Stimulated activated CD4-positive, alpha-beta T cell treated with anti-CD3 and anti-CD28 coated beads, Interleukin-4, amount 100 ng/mL, for 24 hours (primary cell): ENCODE data around the gene BAHD1.

Experiments used
- DNase-seq: peaks from one replicate; pipeline ENCODE4 v3.0.0-alpha.2; 2020

BAHD1 gene

GRCh38 chr15:40424483-40425115, 16.2 kb upstream of the BAHD1 start:
- DNase-seq: no peak

GRCh38 chr15:40425681-40426080, 15.1 kb upstream of the BAHD1 start:
- no peak for DNase-seq

- DNase-seq: no peak
Observed at GRCh38 chr15:40427188-40427587, 13.6 kb upstream of the BAHD1 start.

- no peak for DNase-seq
Observed at GRCh38 chr15:40428185-40428584, 12.6 kb upstream of the BAHD1 start.

GRCh38 chr15:40429068-40429710, 11.6 kb upstream of the BAHD1 start:
- no peak for DNase-seq

- DNase-seq: no peak
Observed at GRCh38 chr15:40430271-40430805, 10.4 kb upstream of the BAHD1 start.

- no peak for DNase-seq
Observed at GRCh38 chr15:40435023-40435709, 5.6 kb upstream of the BAHD1 start.

- no peak for DNase-seq
Observed at GRCh38 chr15:40435710-40436089, 5.1 kb upstream of the BAHD1 start.

GRCh38 chr15:40436116-40436891, 4.4 kb upstream of the BAHD1 start:
- DNase-seq: no peak

- DNase-seq: no peak
Observed at GRCh38 chr15:40436892-40437751, 3.6 kb upstream of the BAHD1 start.

GRCh38 chr15:40437752-40438687, 2.7 kb upstream of the BAHD1 start:
- no peak for DNase-seq

GRCh38 chr15:40438712-40439111, 2.0 kb upstream of the BAHD1 start:
- DNase-seq: no peak

- no peak for DNase-seq
Observed at GRCh38 chr15:40439461-40439959, 1.2 kb upstream of the BAHD1 start.

GRCh38 chr15:40439960-40440742, 602 bp upstream of the BAHD1 start:
- peak; percentile 44 for DNase-seq

GRCh38 chr15:40441565-40442531, 1.1 kb downstream of the BAHD1 start:
- peak; percentile 27 for DNase-seq

- no peak for DNase-seq
Observed at GRCh38 chr15:40443255-40443654, 2.5 kb downstream of the BAHD1 start.

GRCh38 chr15:40443846-40444245, 3.1 kb downstream of the BAHD1 start:
- DNase-seq: no peak

- DNase-seq: no peak
Observed at GRCh38 chr15:40444736-40445135, 4.0 kb downstream of the BAHD1 start.

GRCh38 chr15:40445421-40445922, 4.7 kb downstream of the BAHD1 start:
- DNase-seq: no peak
